Thyroid gland (tissue), 4 donors: ENCODE results near the gene SLC24A4.

Experiments
- POLR2A ChIP-seq, 2 donors: fragments of 450-650 bp; IDR thresholded peaks; one replicate each; pipeline ENCODE4 v1.6.1; 2017; ENCODE audit warnings: antibody characterized with exemption in 2 of 2, mild to moderate bottlenecking in 2 of 2, moderate library complexity in 1 of 2
- TF ChIP-seq, protein P1 (sequence below), 6 experiments: fragments of 200-600 bp in 3 of 6; fragments of 450-650 bp in 3 of 6; sonication (generic) in 3 of 6; IDR thresholded peaks; one replicate each; pipeline ENCODE4 v1.5.1; 2016 to 2019; ENCODE audit warnings: antibody characterized with exemption in 6 of 6, mild to moderate bottlenecking in 2 of 6, inconsistent platforms in 1 of 6, moderate library complexity in 1 of 6

- TF ChIP-seq, protein P1, sequence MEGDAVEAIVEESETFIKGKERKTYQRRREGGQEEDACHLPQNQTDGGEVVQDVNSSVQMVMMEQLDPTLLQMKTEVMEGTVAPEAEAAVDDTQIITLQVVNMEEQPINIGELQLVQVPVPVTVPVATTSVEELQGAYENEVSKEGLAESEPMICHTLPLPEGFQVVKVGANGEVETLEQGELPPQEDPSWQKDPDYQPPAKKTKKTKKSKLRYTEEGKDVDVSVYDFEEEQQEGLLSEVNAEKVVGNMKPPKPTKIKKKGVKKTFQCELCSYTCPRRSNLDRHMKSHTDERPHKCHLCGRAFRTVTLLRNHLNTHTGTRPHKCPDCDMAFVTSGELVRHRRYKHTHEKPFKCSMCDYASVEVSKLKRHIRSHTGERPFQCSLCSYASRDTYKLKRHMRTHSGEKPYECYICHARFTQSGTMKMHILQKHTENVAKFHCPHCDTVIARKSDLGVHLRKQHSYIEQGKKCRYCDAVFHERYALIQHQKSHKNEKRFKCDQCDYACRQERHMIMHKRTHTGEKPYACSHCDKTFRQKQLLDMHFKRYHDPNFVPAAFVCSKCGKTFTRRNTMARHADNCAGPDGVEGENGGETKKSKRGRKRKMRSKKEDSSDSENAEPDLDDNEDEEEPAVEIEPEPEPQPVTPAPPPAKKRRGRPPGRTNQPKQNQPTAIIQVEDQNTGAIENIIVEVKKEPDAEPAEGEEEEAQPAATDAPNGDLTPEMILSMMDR (IDR thresholded peaks at IDR 0.05): no peak
- no peak for TF ChIP-seq POLR2A (IDR thresholded peaks at IDR 0.05)
These were observed 143.1 kb downstream of the SLC24A4 start for GRCh38 chr14:92466059-92466458.
